H1 (cell line): ENCODE measurements around the gene MMP19. TPM values are rescaled to one million over a fixed set of nuclear protein-coding genes. Genes with fewer than 3 reads are reported as not detected.

ENCODE experiments used
- CHD1 ChIP-seq: IDR thresholded peaks from 2 replicates; pipeline ENCODE4 v1.6.1; 2012; ENCODE audit warnings: low read depth, low read length, improper control_type of control experiment
- EGR1 ChIP-seq: IDR thresholded peaks from 2 replicates; pipeline ENCODE4 v1.6.1; 2011; ENCODE audit warnings: low read depth, low read length, borderline replicate concordance
- POLR2A ChIP-seq, 2 experiments: IDR thresholded peaks; 1 replicate in 1 of 2; 2 replicates in 1 of 2; pipeline ENCODE4 v1.6.1; 2011; ENCODE audit warnings: low read depth in 2 of 2, low read length in 2 of 2, mild to moderate bottlenecking in 2 of 2; ENCODE audit errors: control extremely low read depth in 1 of 2
- RAD21 ChIP-seq, 2 experiments: IDR thresholded peaks in 1 of 2; conservative IDR thresholded peaks in 1 of 2; 2 replicates each; pipeline ENCODE4 v1.6.1; 2011; ENCODE audit warnings: low read depth in 2 of 2, low read length in 2 of 2, improper control_type of control experiment in 1 of 2, inconsistent platforms in 1 of 2, mild to moderate bottlenecking in 1 of 2, moderate library complexity in 1 of 2
- SIRT6 ChIP-seq: IDR thresholded peaks from one replicate; pipeline ENCODE4 v1.7.1; 2012; ENCODE audit warnings: low read length, inconsistent platforms
- SP1 ChIP-seq: IDR thresholded peaks from 2 replicates; pipeline ENCODE4 v1.6.1; 2011; ENCODE audit warnings: low read depth, low read length
- polyA plus RNA-seq, 7 experiments: library from polyadenylated mRNA; depleted of rRNA in 3 of 7; stranded (reverse) in 5 of 7; unstranded in 2 of 7; fragments of >200 nt in 5 of 7; fragments of 200-250 nt in 2 of 7; gene quantifications; 1 replicate in 5 of 7; 2 replicates in 1 of 7; 4 replicates in 1 of 7; pipeline versions ENCODE4 v1.2.1 to v1.2.3, GENCODE V29; 2011 to 2013; ENCODE audit warnings: missing spikeins in 2 of 7, mixed read lengths in 2 of 7
- total RNA-seq: library from RNA; stranded (reverse); fragmentation: NEBNext Ultra II Directional; extraction: Animal tissue kit (Norgen Biotek cat#: 25700); gene quantifications from 2 replicates; pipeline ENCODE4 v1.2.1, GENCODE V29; 2021
- TF ChIP-seq, protein P1 (sequence below): fragments of 300-600 bp; sonication (generic); IDR thresholded peaks from 2 replicates; pipeline ENCODE4 v1.7.1; 2012; ENCODE audit warnings: low read length, moderate library complexity, mild to moderate bottlenecking, inconsistent platforms; ENCODE audit not compliant: insufficient replicate concordance
- TF ChIP-seq, protein P2 (sequence below): IDR thresholded peaks from 2 replicates; pipeline ENCODE4 v1.6.1; 2012; ENCODE audit warnings: inconsistent platforms

Gene MMP19
- total and polyA plus RNA-seq, 2 of the 8 experiments (the other 6 are each of a cell fraction or from before 2014, with no cell fraction given): 2.7 to 3.3 TPM

DNA sequence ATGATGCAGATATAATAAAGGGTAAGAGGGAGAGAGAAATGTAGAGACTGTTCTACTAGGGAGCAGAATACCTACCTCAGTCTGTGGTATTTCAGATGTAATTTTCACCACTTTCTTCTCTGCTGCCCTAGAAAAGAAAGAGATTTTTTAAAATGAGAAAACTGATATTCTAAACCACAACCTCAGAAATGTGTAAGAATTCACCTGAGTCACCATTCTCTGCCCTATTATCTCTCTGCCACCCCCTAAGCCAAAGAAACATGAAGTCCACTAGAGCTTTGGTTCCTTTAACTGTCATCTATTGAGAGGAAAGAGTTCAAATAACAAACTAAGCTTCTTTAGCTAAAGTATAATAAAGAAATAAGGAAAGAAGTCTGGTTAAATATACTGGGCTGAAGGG is 46.8 kb downstream of the MMP19 start (continued):
- TF ChIP-seq, protein P1, sequence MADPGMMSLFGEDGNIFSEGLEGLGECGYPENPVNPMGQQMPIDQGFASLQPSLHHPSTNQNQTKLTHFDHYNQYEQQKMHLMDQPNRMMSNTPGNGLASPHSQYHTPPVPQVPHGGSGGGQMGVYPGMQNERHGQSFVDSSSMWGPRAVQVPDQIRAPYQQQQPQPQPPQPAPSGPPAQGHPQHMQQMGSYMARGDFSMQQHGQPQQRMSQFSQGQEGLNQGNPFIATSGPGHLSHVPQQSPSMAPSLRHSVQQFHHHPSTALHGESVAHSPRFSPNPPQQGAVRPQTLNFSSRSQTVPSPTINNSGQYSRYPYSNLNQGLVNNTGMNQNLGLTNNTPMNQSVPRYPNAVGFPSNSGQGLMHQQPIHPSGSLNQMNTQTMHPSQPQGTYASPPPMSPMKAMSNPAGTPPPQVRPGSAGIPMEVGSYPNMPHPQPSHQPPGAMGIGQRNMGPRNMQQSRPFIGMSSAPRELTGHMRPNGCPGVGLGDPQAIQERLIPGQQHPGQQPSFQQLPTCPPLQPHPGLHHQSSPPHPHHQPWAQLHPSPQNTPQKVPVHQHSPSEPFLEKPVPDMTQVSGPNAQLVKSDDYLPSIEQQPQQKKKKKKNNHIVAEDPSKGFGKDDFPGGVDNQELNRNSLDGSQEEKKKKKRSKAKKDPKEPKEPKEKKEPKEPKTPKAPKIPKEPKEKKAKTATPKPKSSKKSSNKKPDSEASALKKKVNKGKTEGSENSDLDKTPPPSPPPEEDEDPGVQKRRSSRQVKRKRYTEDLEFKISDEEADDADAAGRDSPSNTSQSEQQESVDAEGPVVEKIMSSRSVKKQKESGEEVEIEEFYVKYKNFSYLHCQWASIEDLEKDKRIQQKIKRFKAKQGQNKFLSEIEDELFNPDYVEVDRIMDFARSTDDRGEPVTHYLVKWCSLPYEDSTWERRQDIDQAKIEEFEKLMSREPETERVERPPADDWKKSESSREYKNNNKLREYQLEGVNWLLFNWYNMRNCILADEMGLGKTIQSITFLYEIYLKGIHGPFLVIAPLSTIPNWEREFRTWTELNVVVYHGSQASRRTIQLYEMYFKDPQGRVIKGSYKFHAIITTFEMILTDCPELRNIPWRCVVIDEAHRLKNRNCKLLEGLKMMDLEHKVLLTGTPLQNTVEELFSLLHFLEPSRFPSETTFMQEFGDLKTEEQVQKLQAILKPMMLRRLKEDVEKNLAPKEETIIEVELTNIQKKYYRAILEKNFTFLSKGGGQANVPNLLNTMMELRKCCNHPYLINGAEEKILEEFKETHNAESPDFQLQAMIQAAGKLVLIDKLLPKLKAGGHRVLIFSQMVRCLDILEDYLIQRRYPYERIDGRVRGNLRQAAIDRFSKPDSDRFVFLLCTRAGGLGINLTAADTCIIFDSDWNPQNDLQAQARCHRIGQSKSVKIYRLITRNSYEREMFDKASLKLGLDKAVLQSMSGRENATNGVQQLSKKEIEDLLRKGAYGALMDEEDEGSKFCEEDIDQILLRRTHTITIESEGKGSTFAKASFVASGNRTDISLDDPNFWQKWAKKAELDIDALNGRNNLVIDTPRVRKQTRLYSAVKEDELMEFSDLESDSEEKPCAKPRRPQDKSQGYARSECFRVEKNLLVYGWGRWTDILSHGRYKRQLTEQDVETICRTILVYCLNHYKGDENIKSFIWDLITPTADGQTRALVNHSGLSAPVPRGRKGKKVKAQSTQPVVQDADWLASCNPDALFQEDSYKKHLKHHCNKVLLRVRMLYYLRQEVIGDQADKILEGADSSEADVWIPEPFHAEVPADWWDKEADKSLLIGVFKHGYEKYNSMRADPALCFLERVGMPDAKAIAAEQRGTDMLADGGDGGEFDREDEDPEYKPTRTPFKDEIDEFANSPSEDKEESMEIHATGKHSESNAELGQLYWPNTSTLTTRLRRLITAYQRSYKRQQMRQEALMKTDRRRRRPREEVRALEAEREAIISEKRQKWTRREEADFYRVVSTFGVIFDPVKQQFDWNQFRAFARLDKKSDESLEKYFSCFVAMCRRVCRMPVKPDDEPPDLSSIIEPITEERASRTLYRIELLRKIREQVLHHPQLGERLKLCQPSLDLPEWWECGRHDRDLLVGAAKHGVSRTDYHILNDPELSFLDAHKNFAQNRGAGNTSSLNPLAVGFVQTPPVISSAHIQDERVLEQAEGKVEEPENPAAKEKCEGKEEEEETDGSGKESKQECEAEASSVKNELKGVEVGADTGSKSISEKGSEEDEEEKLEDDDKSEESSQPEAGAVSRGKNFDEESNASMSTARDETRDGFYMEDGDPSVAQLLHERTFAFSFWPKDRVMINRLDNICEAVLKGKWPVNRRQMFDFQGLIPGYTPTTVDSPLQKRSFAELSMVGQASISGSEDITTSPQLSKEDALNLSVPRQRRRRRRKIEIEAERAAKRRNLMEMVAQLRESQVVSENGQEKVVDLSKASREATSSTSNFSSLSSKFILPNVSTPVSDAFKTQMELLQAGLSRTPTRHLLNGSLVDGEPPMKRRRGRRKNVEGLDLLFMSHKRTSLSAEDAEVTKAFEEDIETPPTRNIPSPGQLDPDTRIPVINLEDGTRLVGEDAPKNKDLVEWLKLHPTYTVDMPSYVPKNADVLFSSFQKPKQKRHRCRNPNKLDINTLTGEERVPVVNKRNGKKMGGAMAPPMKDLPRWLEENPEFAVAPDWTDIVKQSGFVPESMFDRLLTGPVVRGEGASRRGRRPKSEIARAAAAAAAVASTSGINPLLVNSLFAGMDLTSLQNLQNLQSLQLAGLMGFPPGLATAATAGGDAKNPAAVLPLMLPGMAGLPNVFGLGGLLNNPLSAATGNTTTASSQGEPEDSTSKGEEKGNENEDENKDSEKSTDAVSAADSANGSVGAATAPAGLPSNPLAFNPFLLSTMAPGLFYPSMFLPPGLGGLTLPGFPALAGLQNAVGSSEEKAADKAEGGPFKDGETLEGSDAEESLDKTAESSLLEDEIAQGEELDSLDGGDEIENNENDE: no peak
- TF ChIP-seq EGR1: no peak
- no peak for TF ChIP-seq CHD1
- no peak for TF ChIP-seq SIRT6
- TF ChIP-seq, protein P2, sequence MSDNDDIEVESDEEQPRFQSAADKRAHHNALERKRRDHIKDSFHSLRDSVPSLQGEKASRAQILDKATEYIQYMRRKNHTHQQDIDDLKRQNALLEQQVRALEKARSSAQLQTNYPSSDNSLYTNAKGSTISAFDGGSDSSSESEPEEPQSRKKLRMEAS: no peak
- TF ChIP-seq POLR2A (IDR thresholded peaks at IDR 0.05; ENCODE audit: control extremely low read depth in 1 of 2, low read depth in 2 of 2, low read length in 2 of 2): no peak
- TF ChIP-seq SP1: no peak
- TF ChIP-seq RAD21 (IDR thresholded peaks at IDR 0.05 in 1 of 2, conservative IDR thresholded peaks at IDR 0.05 in 1 of 2; ENCODE audit: low read depth in 2 of 2, low read length in 2 of 2): no peak
